Lung (tissue), 12 donors: ENCODE measurements around the gene ZNF862. TPM values are rescaled to one million over a fixed set of nuclear protein-coding genes. Genes with fewer than 3 reads are reported as not detected.

Experiments
- ATAC-seq: fragments of 200-7000 bp; cut with Tn5 transposase; one replicate; pipeline ENCODE4 v1.9.1; 2020; ENCODE audit warnings: moderate number of reproducible peaks; ENCODE audit not compliant: insufficient read depth, low FRiP score
- DNase-seq, 3 donors: peaks; one replicate each; pipeline ENCODE4 v3.0.0-alpha.2; 2013 to 2017
- H3K27ac ChIP-seq, 2 donors: one replicate each; pipeline ENCODE4 v1.5.1; 2013; ENCODE audit warnings: mild to moderate bottlenecking in 2 of 2, moderate library complexity in 2 of 2, control low read depth in 1 of 2, inconsistent platforms in 1 of 2, low read depth in 1 of 2, low read length in 1 of 2
- H3K27me3 ChIP-seq, 3 donors: one replicate each; pipeline ENCODE4 v1.5.1; 2013; ENCODE audit warnings: low read length in 2 of 3; ENCODE audit not compliant: control insufficient read depth in 3 of 3, insufficient read depth in 3 of 3
- H3K36me3 ChIP-seq, 4 donors: one replicate each; pipeline ENCODE4 v1.5.1; 2013; ENCODE audit warnings: low read length in 4 of 4, mild to moderate bottlenecking in 1 of 4, moderate library complexity in 1 of 4; ENCODE audit not compliant: control insufficient read depth in 4 of 4, insufficient read depth in 4 of 4
- H3K4me1 ChIP-seq, 5 donors: one replicate each; pipeline ENCODE4 v1.5.1; 2013; ENCODE audit warnings: low read length in 5 of 5, mild to moderate bottlenecking in 2 of 5, moderate library complexity in 1 of 5; ENCODE audit not compliant: control insufficient read depth in 5 of 5, insufficient read depth in 5 of 5
- H3K4me3 ChIP-seq: one replicate; pipeline ENCODE4 v1.5.1; 2013; ENCODE audit warnings: mild to moderate bottlenecking, control low read depth, moderate library complexity
- H3K9ac ChIP-seq, 2 donors: one replicate each; pipeline ENCODE4 v1.5.1; 2013; ENCODE audit warnings: low read length in 2 of 2, control low read depth in 1 of 2; ENCODE audit not compliant: insufficient read depth in 1 of 2
- H3K9me3 ChIP-seq, 4 donors: one replicate each; pipeline ENCODE4 v1.5.1; 2013; ENCODE audit warnings: low read length in 3 of 4, mild to moderate bottlenecking in 1 of 4, moderate library complexity in 1 of 4; ENCODE audit not compliant: control insufficient read depth in 4 of 4, insufficient read depth in 3 of 4
- CTCF ChIP-seq: IDR thresholded peaks from 2 replicates; pipeline ENCODE4 v1.5.1; 2012; ENCODE audit warnings: mild to moderate bottlenecking; ENCODE audit errors: control extremely low read depth, extremely low read depth
- WGBS, 2 donors: extraction: QIAGEN DNeasy Blood & Tissue Kit; methylation state at CpG; one replicate each; pipeline ENCODE4 v1.1.7; 2013; 5-methylcytosine and 5-hydroxymethylcytosine counted together
- polyA plus RNA-seq, 2 donors: library from polyadenylated mRNA; stranded (reverse); fragments of 200-250 nt; gene quantifications; one replicate each; pipeline ENCODE4 v1.2.1, GENCODE V29; 2013
- total RNA-seq, 2 donors: library from RNA; depleted of rRNA in 1 of 2; stranded (reverse); fragments of >200 nt in 1 of 2; gene quantifications; one replicate each; pipeline ENCODE4 v1.2.1, GENCODE V29; 2014 to 2021
- donor health status: control.
- donor health status: control.
- donor health status: Bipolar disorder and iron deficiency.
- donor health status: healthy.
- donor health status: DM: yes; HTN: yes; CAD: no.

The ZNF862 gene
- total and polyA plus RNA-seq, 4 donors: 5.2 to 22.1 (median 10.0) TPM

- DNase-seq (no peak), ATAC-seq (no peak)
- Histone ChIP-seq H3K9me3 (no peaks in the 10 kb centered on the region), H3K27ac (no peak overlapping the region), H3K27me3 (no peaks in the 10 kb centered on the region), H3K9ac (no peak overlapping the region), H3K4me3 (no peak overlapping the region), H3K36me3 (no peaks in the 10 kb centered on the region), H3K4me1 (peaks cover 0 to 11% (median 0%) of the 10 kb centered on the region in 5 donors)
- 89 to 93% methylated on average over 19 of the region's 19 CpGs for WGBS, 2 donors
- TF ChIP-seq CTCF: no peak
These were observed 12.4 kb upstream of the ZNF862 start for GRCh38 chr7:149825567-149826343.

GRCh38 chr7:149826344-149827088 is 11.7 kb upstream of the ZNF862 start:
- DNase-seq: no peak
- no peak for ATAC-seq
- Histone ChIP-seq H3K9ac (no peak overlapping the region), H3K4me3 (no peak overlapping the region), H3K27ac (no peak overlapping the region), H3K4me1 (peaks cover 0 to 11% (median 0%) of the 10 kb centered on the region in 5 donors), H3K9me3 (no peaks in the 10 kb centered on the region), H3K36me3 (no peaks in the 10 kb centered on the region), H3K27me3 (no peaks in the 10 kb centered on the region)
- no peak for TF ChIP-seq CTCF
- 88 to 90% methylated on average over 12 of the region's 12 CpGs for WGBS, 2 donors

GRCh38 chr7:149827089-149827981 is 10.8 kb upstream of the ZNF862 start:
- no peak overlapping the region for H3K27ac ChIP-seq
- DNase-seq (no peak), ATAC-seq (no peak)
- no peaks in the 10 kb centered on the region for H3K27me3 ChIP-seq
- H3K4me1 ChIP-seq: peaks cover 0 to 7% (median 0%) of the 10 kb centered on the region in 5 donors
- TF ChIP-seq CTCF: no peak
- H3K9ac ChIP-seq: no peak overlapping the region
- H3K9me3 ChIP-seq: no peaks in the 10 kb centered on the region
- no peaks in the 10 kb centered on the region for H3K36me3 ChIP-seq
- H3K4me3 ChIP-seq: no peak overlapping the region
- 85 to 87% methylated on average over 23 of the region's 23 CpGs for WGBS, 2 donors
